Posterior cingulate gyrus (tissue), 11 donors: ENCODE data around the gene NAPEPLD.
"Not testable (repeated sequence)": the region's sequence is repeated elsewhere in the genome, so short reads cannot be mapped to it uniquely, and the experiment has no call there.

Experiments used
- DNase-seq, 10 donors: peaks; one replicate each; pipeline versions ENCODE4 v3.0.0 to v3.0.0-alpha.2; 2020 to 2021; ENCODE audit warnings: mixed read lengths in 3 of 10
- intact Hi-C: fragments of 100-400 bp; cut with DNase I; formaldehyde crosslinking; loops from one replicate; pipeline ENCODE4 v1.15.1; 2023

The NAPEPLD gene

DNA sequence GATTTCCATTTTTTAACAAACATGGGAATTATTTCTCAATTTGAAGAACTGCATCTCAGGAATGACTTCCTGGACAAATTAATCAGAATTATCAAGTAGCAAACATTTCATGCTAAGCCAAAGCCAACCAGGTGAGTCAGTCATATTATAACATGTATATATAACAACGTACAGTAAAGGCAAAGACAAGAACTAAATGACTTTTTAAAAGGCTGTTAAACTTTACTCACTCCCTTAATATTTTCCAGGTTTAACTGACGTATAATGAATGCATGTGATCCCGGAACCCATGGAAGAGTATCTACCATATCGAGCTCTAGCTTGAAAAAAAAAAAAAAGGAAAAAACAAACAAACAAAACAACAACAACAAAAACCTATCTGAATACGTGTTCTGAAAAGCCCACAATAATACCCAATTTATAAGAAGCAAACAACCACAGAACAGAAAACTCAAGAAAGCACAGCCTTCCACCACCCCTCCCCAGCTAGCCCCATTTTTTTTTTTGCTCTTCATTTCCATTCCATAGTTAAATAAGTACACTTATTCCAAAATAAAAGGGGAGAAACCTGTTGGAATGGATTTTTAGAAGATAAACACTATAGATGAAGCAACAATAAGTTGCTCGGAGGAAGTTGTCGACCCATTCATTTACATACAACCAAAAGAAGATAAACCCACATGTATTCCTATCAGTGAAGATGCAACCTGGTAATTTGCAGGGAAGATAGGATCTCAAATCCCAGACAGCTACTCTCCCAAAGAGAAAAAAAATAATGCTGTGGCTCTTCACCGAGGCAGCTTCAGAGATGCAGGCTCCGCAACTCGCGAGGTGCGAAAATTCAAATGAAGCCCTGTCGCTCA is 537 bp downstream of the NAPEPLD start:
- intact Hi-C loops, result loop anchor here (5.0 kb wide), 1 partner anchor 71 kb away; the partner anchor contains the start of gene ARMC10
- DNase-seq, result no peak

DNA sequence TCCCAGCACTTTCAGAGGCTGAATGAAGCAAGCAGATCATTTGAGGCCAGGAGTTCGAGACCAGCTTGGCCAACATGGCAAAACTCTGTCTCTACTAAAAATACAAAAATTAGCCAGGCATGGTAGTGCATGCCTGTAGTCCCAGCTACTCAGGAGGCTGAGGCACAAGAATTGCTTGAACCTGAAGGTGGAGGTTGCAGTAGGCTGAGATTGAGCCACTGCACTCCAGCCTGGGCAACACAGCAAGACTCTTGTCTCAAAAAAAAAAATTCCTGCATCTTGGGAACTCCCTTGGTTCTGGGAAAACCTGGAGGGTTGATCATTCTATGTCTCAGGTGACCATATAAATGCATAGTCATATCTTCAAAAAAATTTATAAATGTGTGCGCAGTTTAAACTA is 4.1 kb downstream of the NAPEPLD start:
- intact Hi-C loops, result loop anchor here (5.0 kb wide), 1 partner anchor 67 kb away; the partner anchor contains the start of gene ARMC10
- DNase-seq, result not testable (repeated sequence)

DNA sequence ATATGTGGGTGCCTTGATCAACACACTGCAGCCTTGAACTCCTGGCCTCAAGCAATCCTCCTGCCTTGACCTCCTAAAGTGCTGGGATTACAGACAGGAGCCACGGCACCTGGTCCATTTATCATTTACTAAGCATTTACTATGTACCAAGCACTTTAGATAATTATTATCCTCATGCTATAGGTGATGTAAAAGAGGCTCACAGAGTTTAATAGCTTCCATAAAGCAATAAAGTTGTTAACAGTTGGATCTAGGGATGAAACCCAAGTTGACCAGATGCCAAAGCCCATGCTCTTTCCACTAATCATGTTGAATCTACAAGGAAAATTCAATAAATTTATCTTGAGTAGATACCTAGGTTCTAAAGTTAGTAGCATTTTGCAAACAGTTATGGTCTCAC is 5.0 kb downstream of the NAPEPLD start:
- intact Hi-C loops, result no loop called here
- no peak for DNase-seq

DNA sequence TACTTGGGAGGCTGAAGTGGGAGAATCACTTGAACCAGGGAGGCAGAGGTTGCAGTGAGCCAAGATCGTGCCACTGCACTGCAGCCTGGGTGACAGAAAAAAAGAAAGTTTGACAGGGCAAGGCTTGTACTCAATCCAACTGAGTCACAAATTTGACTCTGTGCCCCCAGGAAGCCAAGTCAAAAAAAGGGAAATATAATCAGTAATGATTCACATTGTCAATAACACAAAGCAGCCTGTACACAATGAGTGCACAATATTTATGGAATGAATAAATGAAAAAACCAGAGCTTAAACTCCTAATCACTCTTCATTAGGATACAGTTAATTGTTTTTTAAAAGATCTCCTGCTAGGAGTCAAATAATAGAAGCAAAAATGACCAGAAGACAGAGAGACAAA is 6.4 kb downstream of the NAPEPLD start:
- no peak for DNase-seq
- intact Hi-C loops, result no loop called here

DNA sequence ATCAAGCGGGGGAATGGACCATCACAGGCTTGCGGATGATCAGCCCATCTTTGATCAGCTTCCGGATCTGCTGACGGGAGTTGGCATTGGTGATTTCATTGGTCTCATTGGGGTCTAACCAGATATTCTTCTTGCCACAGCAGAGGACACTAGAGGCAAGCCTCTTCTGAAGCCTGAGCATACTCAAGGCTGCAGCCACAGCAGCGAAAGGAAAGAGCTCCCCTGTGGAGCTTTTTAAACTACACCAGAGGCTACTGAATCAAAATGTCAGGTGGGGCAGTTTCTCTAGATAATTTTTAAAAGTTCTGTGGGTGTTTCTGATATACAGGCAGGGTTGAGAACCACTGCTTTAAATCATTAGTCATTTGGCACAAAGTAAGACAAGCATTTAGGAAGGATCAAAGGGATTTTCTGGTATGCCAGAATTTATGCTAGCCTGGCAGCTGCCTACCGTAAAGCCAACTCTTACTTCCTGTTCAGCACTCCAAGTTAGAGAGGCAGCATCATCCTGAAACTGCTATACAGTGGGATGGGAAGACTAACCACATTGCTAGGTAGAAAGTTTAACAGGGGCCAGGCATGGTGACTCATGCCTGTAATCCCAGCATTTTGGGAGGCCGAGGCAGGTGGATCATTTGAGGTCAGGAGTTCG is 7.0 kb downstream of the NAPEPLD start:
- intact Hi-C loops, result no loop called here
- DNase-seq, result no peak

DNA sequence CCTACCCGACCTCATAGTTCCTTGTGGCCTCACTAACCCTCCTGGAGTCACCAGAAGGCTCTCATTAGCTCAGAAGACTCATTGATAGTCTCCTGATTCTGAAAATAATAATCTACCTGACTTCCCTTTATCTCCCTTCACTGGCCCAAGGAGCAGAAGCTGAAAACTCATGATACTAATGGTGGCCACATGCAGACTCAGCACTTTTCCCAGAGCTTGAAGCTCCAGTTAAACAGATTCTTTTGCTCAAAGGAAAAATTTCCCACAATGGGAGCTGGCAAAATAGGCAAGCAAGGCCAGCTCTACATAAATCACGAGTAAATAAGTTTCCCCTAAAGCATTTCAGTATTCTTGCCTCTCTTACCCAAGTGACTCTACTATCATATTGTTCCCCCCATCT is 8.2 kb downstream of the NAPEPLD start:
- intact Hi-C loops, result no loop called here
- DNase-seq, result no peak

DNA sequence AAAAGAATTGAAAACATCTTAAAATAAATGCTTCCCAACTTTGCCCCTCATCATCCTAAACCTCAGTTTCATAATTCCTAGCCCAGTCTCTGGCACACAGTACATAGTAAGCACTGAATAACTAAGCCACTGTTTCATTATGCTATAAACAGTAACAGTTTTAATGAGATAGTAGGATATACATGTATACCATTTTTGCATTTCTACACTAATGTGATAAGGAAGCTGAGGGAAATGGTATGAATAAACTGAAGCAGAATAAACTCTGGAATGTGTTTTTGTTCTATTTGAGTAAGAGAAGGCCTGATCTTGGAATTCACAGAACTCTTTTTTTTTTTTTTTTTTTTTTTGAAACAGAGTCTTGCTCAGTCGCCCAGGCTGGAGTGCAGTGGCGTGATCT is 8.8 kb downstream of the NAPEPLD start:
- no peak for DNase-seq
- intact Hi-C loops, result no loop called here

DNA sequence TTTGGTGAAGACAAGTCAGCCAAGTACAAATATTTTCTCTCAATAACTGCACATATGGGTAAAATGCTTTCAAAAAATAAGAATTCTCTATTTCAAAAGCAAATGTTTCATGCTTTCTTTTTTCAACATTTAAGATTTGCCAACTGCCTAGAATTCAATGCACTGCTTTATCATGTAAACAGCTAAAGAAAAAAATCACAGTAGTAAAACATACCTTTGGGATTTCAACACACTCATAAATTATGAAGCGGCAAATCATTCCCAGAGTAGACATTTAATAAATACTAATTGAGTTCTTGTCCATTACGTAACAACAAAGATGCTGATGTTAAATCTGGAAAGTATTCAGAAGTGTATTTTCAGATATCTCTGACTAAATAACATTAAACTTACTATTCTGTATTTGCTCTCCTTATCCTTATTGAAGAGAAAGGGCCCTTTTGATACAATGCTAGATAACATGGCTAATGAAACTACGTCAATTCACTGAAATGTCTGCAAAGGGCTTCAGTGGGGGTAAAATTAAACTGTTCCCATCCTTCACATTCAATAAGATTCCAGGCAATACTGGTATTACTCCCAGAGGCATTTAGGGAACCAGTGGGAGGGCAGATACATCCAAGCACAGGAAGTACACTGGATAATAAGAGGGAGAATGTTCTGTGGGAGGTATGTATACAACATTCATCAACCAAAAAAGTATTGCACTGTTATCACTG is 13.9 kb downstream of the NAPEPLD start:
- intact Hi-C loops, result no loop called here
- no peak for DNase-seq

DNA sequence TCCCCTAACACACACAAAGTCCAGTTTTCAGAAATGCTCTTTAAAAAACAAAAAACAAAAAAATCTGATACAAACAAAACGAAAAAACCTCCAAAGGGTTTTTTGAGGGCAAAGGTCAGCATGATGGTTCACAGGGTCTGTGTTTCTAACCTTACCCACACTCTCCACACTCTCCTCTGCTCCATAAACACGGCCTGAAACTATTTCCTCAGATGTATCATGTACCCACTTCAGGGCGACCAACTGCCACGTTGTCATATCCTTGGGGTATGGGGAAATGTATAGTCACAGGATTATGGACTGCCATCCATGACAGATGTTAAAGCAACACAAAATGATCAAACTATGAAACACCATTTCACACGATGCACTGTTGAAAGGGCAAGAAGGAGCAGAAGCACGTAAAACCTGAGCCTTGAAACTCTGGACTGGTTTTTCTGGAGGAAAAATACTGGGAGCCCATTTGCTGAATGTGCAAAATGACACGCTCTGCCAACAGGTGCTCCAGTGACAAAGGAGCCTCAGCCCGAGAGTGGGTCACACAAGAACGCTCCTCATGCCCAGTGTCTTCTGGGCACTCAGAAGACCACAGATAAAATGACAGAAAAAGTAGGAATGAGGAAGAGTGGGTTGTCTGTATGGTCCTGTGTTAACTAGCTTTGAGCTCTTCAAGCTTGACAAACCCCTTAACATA is 15.8 kb downstream of the NAPEPLD start:
- intact Hi-C loops, result no loop called here
- DNase-seq, result no peak

DNA sequence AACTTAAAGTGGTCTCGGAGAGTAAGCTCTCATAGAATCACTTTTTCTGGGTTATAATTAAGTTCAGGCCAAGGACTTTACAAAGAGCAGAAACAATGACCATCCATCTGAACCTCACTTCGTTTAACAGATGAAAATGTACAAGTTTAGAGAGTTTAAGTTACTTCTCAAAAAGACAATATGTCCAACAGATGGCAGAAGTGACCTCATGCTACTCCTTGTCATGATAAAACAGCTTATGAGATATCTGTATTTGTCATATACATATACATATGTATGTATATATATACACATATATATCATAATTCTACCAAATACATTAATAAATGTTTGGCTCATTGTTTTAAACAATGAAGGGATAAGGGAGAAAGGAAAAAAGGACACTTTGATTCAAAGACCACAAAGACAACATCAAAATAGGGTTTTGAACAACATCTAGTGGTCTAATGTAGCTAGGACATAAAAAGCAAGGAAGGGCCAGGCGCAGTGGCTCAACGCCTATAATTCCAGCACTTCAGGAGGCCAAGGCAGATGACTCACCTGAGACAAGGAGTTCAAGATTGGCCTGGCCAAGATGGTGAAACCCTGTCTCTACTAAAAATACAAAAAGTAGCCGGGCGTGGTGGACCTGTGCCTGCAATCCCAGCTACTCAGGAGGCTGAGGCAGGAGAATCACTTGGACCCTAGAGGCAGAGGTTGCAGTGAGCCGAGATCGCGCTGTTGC is 17.8 kb downstream of the NAPEPLD start:
- no peak for DNase-seq
- intact Hi-C loops, result no loop called here

DNA sequence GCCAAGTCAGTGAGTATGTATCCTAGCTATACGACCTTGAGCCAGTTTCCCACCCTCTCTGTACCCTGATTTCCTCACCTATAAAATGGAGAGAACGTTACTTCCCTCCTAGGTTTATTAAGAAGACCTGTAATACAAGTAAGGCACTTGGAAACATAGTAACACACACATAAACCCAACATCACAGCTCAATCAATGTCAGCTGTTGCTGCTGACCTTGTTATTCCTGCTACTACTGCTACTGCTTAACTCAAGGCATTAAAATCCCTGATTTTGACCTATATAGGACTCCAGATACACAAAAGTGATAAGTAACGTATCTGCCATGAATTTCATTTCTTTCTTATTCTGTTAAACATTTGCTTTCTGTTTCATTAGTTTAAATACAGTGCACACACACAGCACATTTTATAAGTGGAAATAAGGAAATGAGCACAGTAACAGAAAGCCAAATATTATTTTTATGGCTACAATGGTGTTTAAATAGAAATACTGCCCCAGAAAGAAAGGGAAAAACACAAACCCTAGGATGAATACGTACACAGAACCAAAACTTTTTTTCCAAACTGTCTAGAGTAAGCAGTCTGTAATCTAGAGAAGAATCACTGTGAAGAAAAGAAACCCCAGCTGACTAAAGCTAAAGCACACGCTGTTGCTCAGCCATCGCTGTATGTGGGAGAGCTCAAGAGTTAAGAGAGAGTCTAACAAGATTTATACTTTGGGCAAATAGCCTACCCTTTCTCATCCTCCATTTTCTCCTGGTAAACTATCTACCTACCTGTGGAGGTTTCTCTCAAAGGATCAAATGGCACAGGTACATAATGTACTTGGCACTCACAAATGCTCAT is 19.0 kb downstream of the NAPEPLD start:
- no peak for DNase-seq
- intact Hi-C loops, result no loop called here

DNA sequence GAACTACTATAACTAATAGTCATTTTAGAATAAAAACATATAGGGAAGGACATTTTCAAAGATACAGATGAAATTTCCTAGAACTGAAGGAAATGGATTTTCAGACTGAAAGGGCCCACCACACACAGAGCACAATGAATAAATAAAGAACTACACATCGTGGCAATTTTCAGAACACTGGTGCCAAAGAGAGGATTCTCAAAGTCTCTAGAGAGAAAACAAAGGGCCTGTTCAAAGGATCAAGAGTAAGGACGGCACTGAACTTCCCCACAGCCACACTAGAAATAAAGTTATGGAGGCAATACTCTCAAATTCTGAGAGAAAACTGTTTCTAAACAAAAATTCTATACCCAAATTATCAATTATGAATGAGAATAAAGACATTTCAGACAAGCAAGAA is 21.9 kb downstream of the NAPEPLD start:
- intact Hi-C loops, result no loop called here
- no peak for DNase-seq

DNA sequence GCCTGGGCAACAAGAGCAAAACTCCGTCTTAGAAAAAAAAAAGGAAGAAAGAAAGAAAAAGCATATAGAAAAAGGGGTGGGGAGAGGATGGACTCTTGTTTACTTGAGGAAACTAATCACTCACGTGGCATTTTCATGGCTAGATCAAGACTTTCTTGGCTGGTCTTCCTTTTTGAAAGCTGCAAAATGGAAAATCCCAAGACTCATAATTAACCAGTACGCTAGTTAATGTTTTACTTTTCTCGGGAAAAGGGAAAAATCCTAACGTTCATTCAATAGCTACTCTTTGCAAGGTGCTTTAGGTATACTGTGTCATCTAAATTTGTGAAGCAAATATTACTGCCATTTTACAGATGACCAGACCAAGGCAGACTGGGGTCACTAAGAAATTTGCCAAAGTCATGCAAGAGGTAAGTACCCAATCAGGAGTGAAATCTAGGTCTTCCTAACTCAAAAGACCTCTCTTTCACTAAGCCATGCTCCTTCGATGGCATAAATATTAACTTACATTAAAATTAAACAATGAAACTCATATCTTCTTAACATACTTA is 24.4 kb downstream of the NAPEPLD start:
- no peak for DNase-seq
- intact Hi-C loops, result no loop called here

DNA sequence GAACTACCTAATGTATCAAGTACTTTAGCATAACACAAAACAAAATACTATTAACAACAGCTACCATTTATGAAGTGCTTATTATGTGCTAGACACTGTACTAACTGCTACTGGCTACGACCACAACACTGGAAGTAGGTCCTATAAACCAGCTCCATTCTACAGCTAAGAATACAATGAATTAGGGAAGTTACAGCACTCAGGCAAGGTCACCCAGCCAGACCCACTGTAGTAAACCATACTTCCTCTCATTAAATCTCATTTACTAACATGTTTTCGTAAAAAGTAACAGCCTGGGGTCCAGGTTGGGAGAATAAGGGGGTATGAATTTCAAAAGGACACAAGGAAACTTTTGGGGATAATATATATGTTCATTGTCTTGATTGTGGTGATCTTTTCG is 25.4 kb downstream of the NAPEPLD start:
- no peak for DNase-seq
- intact Hi-C loops, result no loop called here

DNA sequence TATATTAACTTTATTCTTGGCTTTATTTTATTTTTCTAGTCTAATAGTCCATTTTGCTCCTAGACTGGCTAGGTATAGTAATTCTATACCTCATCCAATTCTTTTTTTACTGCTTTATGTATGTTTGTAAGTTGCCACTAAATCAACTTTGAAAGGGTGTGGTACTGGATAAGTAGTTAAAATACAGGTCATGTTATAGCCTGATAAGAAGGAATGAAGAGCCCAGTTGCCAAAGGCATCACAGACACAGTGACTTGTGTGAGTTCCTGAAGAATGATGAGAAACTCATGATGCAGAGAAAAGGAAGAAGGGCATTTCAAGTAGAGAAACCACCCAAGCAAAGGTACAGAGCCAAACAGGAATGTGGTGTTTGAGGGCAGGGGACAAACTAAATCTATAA is 27.3 kb downstream of the NAPEPLD start:
- intact Hi-C loops, result no loop called here
- no peak for DNase-seq

DNA sequence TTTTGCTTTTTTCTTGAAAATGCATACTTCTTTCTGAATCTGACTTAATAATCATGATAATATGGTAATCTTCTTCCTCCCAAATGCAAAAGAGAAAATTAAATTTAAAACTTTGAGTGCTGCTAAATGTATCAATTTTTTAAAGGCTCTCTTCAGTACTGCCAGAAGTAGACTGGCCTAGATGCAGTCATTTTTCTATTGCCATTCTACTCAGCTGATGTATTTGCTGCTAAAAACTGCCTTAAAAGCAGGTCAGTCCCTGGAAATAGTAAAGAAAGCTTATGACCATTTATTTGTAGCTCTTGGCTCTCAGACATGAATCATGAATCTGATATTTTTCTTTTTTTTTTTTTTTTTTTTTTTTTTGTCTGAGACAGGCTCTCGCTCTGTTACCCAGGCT is 28.5 kb downstream of the NAPEPLD start:
- intact Hi-C loops, result no loop called here
- no peak for DNase-seq

DNA sequence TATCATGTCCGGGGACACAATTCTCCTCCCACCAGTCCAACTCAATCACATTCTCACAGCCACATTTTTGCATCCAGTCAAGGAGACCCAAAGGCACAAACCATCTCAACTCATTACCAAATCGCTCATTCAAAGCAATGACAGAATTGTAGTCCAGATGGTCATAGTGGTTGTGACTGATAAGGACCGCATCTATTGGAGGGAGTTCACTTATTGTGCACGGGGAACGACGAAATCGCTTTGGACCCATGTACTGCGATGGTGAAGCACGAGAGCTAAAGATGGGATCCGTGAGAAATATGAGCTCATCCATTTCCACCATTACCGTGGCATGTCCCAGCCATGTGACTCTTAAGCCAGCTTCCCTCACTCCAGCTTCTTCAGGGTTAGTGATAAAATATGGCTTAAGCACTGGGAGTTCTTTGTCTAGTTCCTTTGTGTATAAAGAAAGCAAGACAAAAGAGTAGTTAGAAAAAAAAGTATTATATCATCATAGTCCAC is 29.1 kb downstream of the NAPEPLD start:
- DNase-seq, result no peak
- intact Hi-C loops, result no loop called here

DNA sequence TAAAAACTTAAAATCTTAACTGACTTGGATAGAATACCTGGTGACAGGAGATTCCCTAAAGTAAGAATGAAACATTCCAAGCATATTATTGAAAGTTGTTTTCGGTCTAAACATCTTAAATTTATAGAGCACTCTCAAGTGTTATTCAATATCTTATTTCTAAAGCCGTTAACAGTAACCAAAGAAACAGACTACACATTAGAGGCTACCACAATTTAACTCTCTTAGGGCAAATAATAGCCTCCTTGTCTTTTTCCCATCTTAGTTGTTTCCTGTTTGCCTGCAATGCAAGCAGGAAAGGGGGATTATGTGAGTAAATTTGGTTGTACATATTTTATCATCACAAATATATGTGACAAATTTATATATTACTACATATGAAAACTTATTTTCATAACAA is 31.4 kb downstream of the NAPEPLD start:
- intact Hi-C loops, result no loop called here

DNA sequence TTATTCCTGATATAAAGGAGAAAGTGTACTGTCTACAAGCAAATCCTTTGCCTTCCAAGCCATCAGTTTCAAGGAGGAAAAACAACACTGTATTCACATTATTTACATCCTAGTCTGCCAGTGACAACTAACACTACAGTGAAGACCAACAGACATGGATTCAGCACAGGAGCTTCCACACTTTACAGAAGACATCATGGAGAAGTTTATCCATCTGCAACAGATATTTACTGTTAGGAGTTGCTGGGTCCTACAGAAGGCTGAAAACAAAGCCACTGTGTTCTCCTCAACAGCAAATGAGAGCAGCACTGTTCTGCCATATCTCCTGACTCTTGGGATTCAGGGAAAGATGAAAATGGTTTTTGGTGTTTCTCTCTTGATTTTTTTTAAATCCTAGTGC is 31.9 kb downstream of the NAPEPLD start:
- intact Hi-C loops, result no loop called here
- DNase-seq, result peak in 1 of 10 donors; percentile 26

More for the DNA sequence above, 31.4 kb downstream of the NAPEPLD start:
- DNase-seq, result no peak
